Mesenchymal stem cell (in vitro differentiated cells and primary cell): ENCODE results near the gene ABCA4.
"Not testable (repeated sequence)": the region's sequence is repeated elsewhere in the genome, so short reads cannot be mapped to it uniquely, and the experiment has no call there.

ENCODE experiments used
- DNase-seq: peaks from one replicate; pipeline ENCODE4 v3.0.0-alpha.2; 2013
- H2AFZ ChIP-seq: one replicate; pipeline ENCODE4 v1.6.1; 2013; ENCODE audit warnings: low read depth, mild to moderate bottlenecking, control low read depth, inconsistent platforms, low read length, moderate library complexity
- H2AK5ac ChIP-seq: 2 replicates; pipeline ENCODE4 v1.6.1; 2013; ENCODE audit warnings: low read length, moderate library complexity, mild to moderate bottlenecking, inconsistent platforms; ENCODE audit not compliant: severe bottlenecking
- H2BK120ac ChIP-seq: one replicate; pipeline ENCODE4 v1.6.1; 2013; ENCODE audit warnings: low read depth, mild to moderate bottlenecking, inconsistent platforms, low read length, moderate library complexity
- H2BK12ac ChIP-seq, 2 experiments: one replicate each; pipeline ENCODE4 v1.6.1; 2013; ENCODE audit warnings: inconsistent platforms in 2 of 2, low read length in 2 of 2, mild to moderate bottlenecking in 2 of 2, moderate library complexity in 2 of 2, control low read depth in 1 of 2
- H2BK15ac ChIP-seq: one replicate; pipeline ENCODE4 v1.6.1; 2013; ENCODE audit warnings: mild to moderate bottlenecking, low read depth, inconsistent platforms; ENCODE audit not compliant: poor library complexity, severe bottlenecking
- H2BK5ac ChIP-seq: 2 replicates; pipeline ENCODE4 v1.6.1; 2013; ENCODE audit warnings: low read depth, mild to moderate bottlenecking, low read length, control low read depth, inconsistent platforms; ENCODE audit not compliant: poor library complexity, severe bottlenecking
- H3K14ac ChIP-seq, 2 experiments: one replicate each; pipeline ENCODE4 v1.6.1; 2013; ENCODE audit warnings: inconsistent platforms in 2 of 2, low read length in 2 of 2, control low read depth in 1 of 2, mild to moderate bottlenecking in 1 of 2, moderate library complexity in 1 of 2
- H3K18ac ChIP-seq, 2 experiments: one replicate each; pipeline ENCODE4 v1.6.1; 2013; ENCODE audit warnings: inconsistent platforms in 2 of 2, low read length in 2 of 2, control low read depth in 1 of 2, low read depth in 1 of 2, mild to moderate bottlenecking in 1 of 2
- H3K23ac ChIP-seq, 2 experiments: one replicate each; pipeline ENCODE4 v1.6.1; 2013; ENCODE audit warnings: inconsistent platforms in 2 of 2, low read length in 2 of 2, mild to moderate bottlenecking in 2 of 2, moderate library complexity in 2 of 2, control low read depth in 1 of 2
- H3K27ac ChIP-seq: 2 replicates; pipeline ENCODE4 v1.5.1; 2013; ENCODE audit warnings: mild to moderate bottlenecking, moderate library complexity, low read length, control low read depth, inconsistent platforms; ENCODE audit not compliant: poor library complexity, severe bottlenecking
- H3K27me3 ChIP-seq, 2 experiments: 2 replicates each; pipeline versions ENCODE4 v1.6.1 to v1.7.0; 2013; ENCODE audit warnings: low read length in 2 of 2, mild to moderate bottlenecking in 2 of 2, moderate library complexity in 2 of 2, control low read depth in 1 of 2, inconsistent platforms in 1 of 2; ENCODE audit not compliant: control insufficient read depth in 1 of 2, insufficient read depth in 1 of 2
- H3K36me3 ChIP-seq, 2 experiments: 2 replicates each; pipeline versions ENCODE4 v1.6.1 to v1.7.0; 2013; ENCODE audit warnings: low read length in 2 of 2, control low read depth in 1 of 2, inconsistent platforms in 1 of 2, low read depth in 1 of 2, mild to moderate bottlenecking in 1 of 2; ENCODE audit not compliant: insufficient read depth in 2 of 2, control insufficient read depth in 1 of 2
- H3K4ac ChIP-seq, 2 experiments: one replicate each; pipeline ENCODE4 v1.6.1; 2013; ENCODE audit warnings: inconsistent platforms in 2 of 2, low read length in 2 of 2, mild to moderate bottlenecking in 2 of 2, moderate library complexity in 2 of 2, control low read depth in 1 of 2, low read depth in 1 of 2
- H3K4me1 ChIP-seq: 2 replicates; pipeline ENCODE4 v1.6.1; 2013; ENCODE audit warnings: low read depth, low read length, control low read depth; ENCODE audit not compliant: control insufficient read depth, insufficient read depth
- H3K4me2 ChIP-seq: 2 replicates; pipeline ENCODE4 v1.6.1; 2013; ENCODE audit warnings: low read length, mild to moderate bottlenecking, inconsistent platforms; ENCODE audit not compliant: poor library complexity, severe bottlenecking
- H3K4me3 ChIP-seq, 2 experiments: 2 replicates each; pipeline versions ENCODE4 v1.5.1 to v1.7.0; 2013; ENCODE audit warnings: low read length in 2 of 2, mild to moderate bottlenecking in 2 of 2, control low read depth in 1 of 2, low read depth in 1 of 2; ENCODE audit not compliant: insufficient read depth in 1 of 2
- H3K79me1 ChIP-seq: replicated peaks from 2 replicates; pipeline ENCODE4 v1.6.1; 2013; ENCODE audit warnings: mild to moderate bottlenecking, control low read depth, low read length, inconsistent platforms; ENCODE audit not compliant: poor library complexity, severe bottlenecking
- H3K9ac ChIP-seq: 2 replicates; pipeline ENCODE4 v1.7.0; 2013; ENCODE audit warnings: mild to moderate bottlenecking, low read length, moderate library complexity
- H3K9me3 ChIP-seq: 2 replicates; pipeline ENCODE4 v1.7.0; 2013; ENCODE audit warnings: mild to moderate bottlenecking, low read length; ENCODE audit not compliant: control insufficient read depth
- H4K8ac ChIP-seq: one replicate; pipeline ENCODE4 v1.6.1; 2013; ENCODE audit warnings: inconsistent platforms, mild to moderate bottlenecking, low read length, moderate library complexity
- H4K91ac ChIP-seq: one replicate; pipeline ENCODE4 v1.6.1; 2013; ENCODE audit warnings: mild to moderate bottlenecking, low read length, inconsistent platforms
- WGBS: methylation state at CpG from one replicate; pipeline ENCODE4 v1.1.7; 2013; ENCODE audit warnings: mixed read lengths; 5-methylcytosine and 5-hydroxymethylcytosine counted together

The ABCA4 gene

DNA sequence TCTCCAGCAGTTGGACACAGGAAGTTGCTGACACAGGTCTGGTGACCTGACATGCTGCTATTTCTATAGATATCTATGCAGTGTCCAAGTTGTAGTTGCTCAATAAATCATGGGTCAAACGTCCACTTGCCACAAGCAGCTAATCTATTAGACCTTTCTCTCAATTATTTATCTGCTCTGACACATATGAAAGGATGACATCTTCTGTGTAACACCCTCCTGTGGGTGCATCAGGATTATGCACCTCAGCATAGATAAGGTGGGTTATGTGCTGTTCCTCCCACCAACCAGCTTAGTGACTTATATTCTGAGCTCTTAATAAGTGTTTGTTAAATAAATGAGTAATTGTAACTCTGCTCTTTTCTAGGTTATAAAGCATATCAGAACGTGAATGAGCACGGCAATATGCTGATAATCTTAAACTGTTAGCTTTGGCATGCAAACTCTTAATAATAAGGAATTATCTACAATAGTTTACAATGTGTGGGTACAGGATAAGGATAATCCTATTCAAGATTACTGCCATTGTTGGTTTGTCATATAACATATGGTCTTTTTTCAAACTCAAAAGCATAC lies 121.0 kb downstream of the ABCA4 start:
- no peaks in the 10 kb centered on the region for H3K9me3 ChIP-seq

DNA sequence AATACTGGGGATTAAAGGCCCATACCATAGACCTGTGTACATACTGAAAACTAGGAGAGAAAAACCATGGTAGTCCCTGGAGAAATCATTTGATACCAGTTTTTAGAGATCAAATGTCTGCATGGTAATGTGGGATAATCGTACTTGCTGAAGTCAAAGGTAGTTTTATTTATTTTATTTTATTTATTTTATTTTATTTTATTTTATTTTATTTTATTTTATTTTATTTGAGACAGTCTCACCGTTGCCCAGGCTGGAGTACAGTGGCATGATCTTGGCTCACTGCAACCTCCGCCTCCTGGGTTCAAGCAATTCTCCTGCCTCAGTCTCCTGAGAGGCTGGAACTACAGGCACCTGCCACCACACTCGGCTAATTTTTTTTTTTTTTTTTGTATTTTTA lies 122.4 kb downstream of the ABCA4 start:
- H3K14ac ChIP-seq, H3K9me3 ChIP-seq, H2BK15ac ChIP-seq, H2BK5ac ChIP-seq, DNase-seq, H3K4me2 ChIP-seq, H3K27me3 ChIP-seq, H2BK12ac ChIP-seq, H3K4me3 ChIP-seq, H3K18ac ChIP-seq, H3K4me1 ChIP-seq, H3K36me3 ChIP-seq, H4K8ac ChIP-seq, H3K4ac ChIP-seq, H3K27ac ChIP-seq, H2AK5ac ChIP-seq, H2AFZ ChIP-seq, H3K9ac ChIP-seq, H3K23ac ChIP-seq, H3K79me1 ChIP-seq, H2BK120ac ChIP-seq, H4K91ac ChIP-seq: not testable (repeated sequence)
- WGBS, result 89% methylated on average over 2 of the region's 4 CpGs

More for the DNA sequence above, 121.0 kb downstream of the ABCA4 start:
- H3K4ac ChIP-seq, result no peak overlapping the region
- H4K8ac ChIP-seq, result no peak overlapping the region
- no peak overlapping the region for H2AFZ ChIP-seq
- no peak overlapping the region for H3K9ac ChIP-seq
- peaks cover 7% of the 10 kb centered on the region for H3K4me1 ChIP-seq
- H3K23ac ChIP-seq, result no peak overlapping the region
- H3K4me3 ChIP-seq, result no peak overlapping the region
- H2BK12ac ChIP-seq, result no peak overlapping the region
- no peak overlapping the region for H2BK15ac ChIP-seq
- WGBS, result 38% methylated on average over 1 of the region's 3 CpGs
- H2BK120ac ChIP-seq, result no peak overlapping the region
- no peak overlapping the region for H2AK5ac ChIP-seq
- H3K27ac ChIP-seq, result no peak overlapping the region
- no peaks in the 10 kb centered on the region for H3K79me1 ChIP-seq
- no peak overlapping the region for H3K18ac ChIP-seq
- no peak for DNase-seq
- no peak overlapping the region for H3K4me2 ChIP-seq
- no peaks in the 10 kb centered on the region for H3K36me3 ChIP-seq
- H2BK5ac ChIP-seq, result no peak overlapping the region
- peaks cover 0 to 3% of the 10 kb centered on the region in 2 experiments for H3K27me3 ChIP-seq
- H4K91ac ChIP-seq, result no peak overlapping the region
- H3K14ac ChIP-seq, result no peak overlapping the region

DNA sequence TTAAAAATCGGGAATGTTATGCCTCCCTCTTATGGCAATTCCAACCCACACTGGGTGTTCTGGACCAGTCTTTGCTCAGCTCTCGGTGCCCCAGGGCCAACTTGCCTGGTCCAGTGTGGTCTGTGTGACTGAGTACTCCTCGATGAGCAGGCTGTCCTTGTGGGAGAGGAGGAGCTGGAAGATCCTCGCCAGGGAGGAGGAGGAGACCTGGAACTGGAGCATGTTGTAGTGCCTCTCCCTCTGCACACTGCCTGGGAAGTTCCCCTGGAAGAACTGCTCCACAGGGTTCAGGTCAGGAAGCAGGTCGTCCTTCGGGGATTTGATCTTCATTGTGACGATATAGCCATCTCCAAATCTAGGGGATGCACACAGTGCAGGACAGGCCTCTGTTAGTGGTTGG lies 123.2 kb downstream of the ABCA4 start:
- H3K4me3 ChIP-seq, result no peak overlapping the region
- WGBS, result 95% methylated on average over 6 of the region's 7 CpGs

DNA sequence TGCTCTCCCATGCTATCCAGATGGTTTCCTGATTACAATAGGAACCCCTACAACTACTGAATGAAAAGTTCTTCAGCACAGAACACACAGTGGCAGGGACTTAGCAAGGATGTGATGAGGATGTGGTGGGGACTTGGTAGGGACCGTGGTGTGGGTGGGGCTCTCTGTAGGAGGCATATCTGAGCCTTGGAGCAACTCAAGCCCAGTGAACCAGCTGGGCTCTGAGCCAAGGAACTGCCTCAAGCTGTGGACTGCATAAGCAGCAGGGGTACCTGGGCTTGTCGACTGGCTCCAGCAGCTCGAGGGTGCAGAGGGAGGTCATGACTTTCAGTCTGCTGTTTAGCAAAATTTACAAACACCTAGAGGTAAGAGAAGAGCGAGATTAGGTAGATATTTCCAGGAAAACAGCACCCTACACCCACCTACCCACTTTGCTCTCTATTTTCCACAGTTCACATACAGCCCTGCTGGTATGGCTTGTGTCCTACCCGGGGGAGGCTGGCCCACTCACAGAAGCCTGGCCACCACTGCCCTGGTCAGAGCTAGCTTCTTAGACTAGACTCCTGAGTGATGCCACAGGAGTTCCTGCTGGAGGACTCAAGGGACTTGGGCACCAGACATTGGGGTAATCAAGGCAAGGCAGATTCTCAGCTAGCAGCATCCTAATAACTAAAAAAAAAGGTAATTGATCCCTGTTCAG lies 125.0 kb downstream of the ABCA4 start:
- no peaks in the 10 kb centered on the region for H3K9me3 ChIP-seq
- no peaks in the 10 kb centered on the region for H3K36me3 ChIP-seq
- no peak overlapping the region for H4K8ac ChIP-seq
- no peak overlapping the region for H3K4me3 ChIP-seq
- peaks cover 0 to 3% of the 10 kb centered on the region in 2 experiments for H3K27me3 ChIP-seq
- no peaks in the 10 kb centered on the region for H3K79me1 ChIP-seq
- 69% methylated on average over 4 of the region's 5 CpGs for WGBS
- no peak overlapping the region for H3K18ac ChIP-seq
- H2AFZ ChIP-seq, result no peak overlapping the region
- no peak overlapping the region for H4K91ac ChIP-seq
- no peak overlapping the region for H2BK120ac ChIP-seq
- H2BK15ac ChIP-seq, result no peak overlapping the region
- no peak overlapping the region for H3K23ac ChIP-seq
- H3K9ac ChIP-seq, result no peak overlapping the region
- H2BK12ac ChIP-seq, result no peak overlapping the region
- peaks cover 7% of the 10 kb centered on the region for H3K4me1 ChIP-seq
- H2BK5ac ChIP-seq, result no peak overlapping the region
- no peak overlapping the region for H2AK5ac ChIP-seq
- no peak overlapping the region for H3K14ac ChIP-seq
- no peak overlapping the region for H3K4me2 ChIP-seq
- DNase-seq, result no peak
- no peak overlapping the region for H3K27ac ChIP-seq
- no peak overlapping the region for H3K4ac ChIP-seq

More for the DNA sequence above, 123.2 kb downstream of the ABCA4 start:
- Histone ChIP-seq H2BK120ac (no peak overlapping the region), H3K4me2 (no peak overlapping the region), H2BK15ac (no peak overlapping the region), H3K9me3 (no peaks in the 10 kb centered on the region), H2BK12ac (no peak overlapping the region), H2AFZ (no peak overlapping the region), H3K4me1 (peaks cover 7% of the 10 kb centered on the region), H3K36me3 (no peaks in the 10 kb centered on the region), H4K8ac (no peak overlapping the region), H3K9ac (no peak overlapping the region), H2AK5ac (no peak overlapping the region), H3K4ac (no peak overlapping the region), H3K18ac (no peak overlapping the region), H3K23ac (no peak overlapping the region), H3K27ac (no peak overlapping the region), H2BK5ac (no peak overlapping the region), H3K27me3 (peaks cover 0 to 3% of the 10 kb centered on the region in 2 experiments), H4K91ac (no peak overlapping the region), H3K79me1 (no peaks in the 10 kb centered on the region), H3K14ac (no peak overlapping the region)
- no peak for DNase-seq
